GM19023 (cell line): ENCODE results near the gene CLEC16A.

Experiments used
- ATAC-seq: cut with Tn5 transposase; IDR thresholded peaks from one replicate; pipeline ENCODE4 v1.9.1; 2021; ENCODE audit warnings: mild to moderate bottlenecking, moderate library complexity; ENCODE audit not compliant: unreplicated experiment

The CLEC16A gene

DNA sequence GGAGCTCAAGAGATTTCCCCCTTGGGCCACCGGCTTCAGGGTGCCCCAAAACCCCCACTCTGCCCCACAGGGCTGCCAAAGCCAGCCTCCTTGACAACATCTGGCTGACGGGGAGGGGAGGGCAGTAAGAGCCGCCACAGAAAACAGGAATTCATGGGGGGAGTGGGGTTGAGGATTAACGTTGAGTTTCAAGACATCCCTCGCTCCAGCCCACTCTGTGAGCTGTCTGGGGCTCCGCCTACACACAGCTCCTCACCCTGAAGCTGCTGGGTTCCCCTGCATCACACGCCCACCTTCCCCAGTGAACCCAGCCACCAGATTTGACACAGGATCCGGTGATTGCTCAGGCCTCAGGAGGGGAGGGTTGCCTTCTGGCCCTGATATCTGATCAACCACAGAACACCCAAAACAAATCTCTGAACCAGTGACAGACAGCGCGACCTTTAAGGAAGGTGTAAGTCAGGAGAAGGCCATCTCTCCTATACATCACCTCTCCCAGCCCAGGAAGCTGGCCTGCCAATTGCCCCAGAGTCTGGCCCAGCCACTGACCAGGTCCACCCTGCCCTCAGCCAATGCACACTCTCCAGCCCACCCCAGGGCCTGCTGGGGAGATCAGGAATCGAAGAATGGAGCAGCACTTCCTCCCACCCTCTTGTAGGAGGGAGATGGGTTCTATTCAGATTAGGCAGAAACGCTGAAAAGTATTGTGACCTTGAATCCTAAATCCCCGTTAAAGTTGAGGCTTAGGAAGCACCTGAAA is 132.1 kb downstream of the CLEC16A start:
- ATAC-seq, result peak; percentile 64

DNA sequence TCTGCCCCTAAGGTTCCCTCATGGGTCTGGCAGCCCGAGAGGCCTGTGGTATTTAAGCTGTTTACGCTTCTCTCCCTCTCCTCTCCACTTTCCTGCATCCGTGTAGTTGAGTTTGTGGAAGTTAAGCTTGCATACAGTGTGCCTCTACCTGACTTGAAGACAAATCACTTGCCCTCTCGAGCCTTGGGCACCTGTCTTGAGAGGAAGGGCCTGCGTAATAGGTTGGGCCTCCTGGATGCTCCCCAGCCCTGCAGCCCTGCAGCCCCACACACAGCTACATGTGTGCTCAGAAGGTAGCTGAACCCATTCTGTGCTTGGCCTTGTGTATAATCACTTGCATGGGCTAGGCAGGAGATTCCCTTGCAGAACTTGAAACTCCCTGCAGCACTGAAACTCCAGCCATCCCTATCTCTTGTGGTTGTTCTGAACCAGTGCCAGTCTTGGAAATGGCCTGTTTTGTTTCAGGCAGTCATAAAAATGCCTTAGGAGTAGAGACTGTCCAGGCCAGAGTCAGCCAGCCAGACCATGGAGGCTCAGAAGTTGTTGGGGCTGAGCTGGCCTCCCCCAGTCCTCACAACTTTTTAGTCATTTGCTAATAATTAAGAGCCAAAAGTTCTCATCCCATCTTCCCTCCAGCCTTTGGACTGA is 134.6 kb downstream of the CLEC16A start:
- ATAC-seq, result no peak

DNA sequence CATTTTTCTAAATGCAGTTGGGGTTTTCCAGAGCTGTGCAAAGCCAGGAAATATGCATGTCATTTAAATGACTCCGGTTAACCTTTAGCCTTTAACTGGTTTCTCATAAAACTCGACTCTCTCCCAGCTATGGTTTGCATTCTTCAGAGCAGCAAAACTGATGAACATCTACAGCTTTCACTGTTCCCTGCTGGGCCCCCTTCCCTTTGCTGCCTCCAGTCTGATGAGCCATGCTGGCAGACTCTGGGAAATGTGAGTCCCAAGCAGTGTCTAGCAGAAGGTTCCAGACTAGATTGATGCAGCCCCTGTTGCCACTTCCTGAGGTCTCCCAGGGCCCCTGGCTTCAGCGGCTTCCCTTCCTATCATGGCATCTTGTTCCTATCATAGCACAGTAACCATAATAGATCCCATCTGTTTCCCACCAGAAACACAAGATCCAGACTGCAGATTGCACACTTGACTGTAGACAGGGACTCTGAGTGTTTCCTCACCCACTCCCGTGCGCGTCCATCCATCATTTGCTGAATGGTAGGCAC is 135.4 kb downstream of the CLEC16A start:
- no peak for ATAC-seq

DNA sequence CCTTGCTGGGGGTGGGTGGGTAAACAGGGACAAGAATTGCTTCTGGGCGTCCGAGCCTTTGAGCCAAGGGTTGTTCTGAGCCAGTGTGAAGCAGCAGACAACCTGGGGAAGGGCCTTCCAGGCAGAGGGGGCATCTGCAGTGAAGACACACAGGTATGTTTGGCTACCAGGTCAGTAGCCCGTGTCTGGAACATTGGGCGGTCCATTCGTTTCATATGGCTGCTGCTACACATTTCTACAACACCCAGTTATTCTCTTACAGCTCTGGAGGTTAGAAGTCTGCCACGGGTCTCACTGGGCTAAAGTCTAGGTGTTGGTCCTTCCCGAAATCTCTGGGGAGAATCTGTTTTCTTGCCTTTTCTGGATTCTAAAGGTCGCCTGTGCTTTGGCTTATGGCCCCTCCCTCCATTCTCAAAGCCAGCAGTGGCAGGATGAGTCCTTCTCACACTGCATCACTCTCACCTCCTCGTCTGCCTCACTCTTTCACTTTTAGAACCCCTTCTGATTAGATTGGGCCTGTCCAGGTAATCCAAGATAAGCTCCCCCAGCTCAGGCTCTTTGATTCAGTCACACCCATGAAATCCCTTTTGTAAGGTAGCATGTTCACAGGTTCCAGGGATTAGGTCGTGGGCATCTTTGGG is 136.1 kb downstream of the CLEC16A start:
- ATAC-seq, result no peak

DNA sequence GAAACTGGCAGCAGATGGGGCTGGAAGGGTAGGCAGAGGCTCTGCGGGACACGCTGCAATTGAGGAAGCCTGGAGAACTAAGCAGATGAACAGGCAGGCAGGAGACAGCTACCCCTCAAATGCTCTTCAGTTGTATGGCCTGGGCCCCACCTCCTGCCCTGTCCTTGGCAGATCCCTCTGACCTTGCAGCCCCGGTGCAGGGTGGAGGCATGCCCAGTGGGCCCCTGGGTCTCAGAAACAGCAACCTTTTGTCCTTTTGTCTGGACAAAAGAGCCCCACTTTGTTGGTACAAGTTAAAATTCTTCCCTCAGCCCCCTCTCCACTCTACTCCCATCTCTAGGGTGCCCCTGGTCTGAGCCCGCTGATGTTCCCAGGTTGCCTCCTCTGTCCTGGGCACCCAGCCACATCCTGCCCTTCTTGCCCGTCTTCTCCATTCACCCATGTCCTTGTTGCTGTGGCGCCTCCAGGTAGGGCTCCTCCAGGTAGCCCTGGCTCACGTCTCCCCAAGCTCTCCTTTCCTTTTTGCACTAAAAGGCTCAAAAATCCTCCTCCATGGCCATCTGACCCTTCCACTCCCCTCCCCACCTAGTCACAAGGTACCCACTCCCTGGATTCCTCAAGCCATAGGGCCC is 136.8 kb downstream of the CLEC16A start:
- no peak for ATAC-seq

DNA sequence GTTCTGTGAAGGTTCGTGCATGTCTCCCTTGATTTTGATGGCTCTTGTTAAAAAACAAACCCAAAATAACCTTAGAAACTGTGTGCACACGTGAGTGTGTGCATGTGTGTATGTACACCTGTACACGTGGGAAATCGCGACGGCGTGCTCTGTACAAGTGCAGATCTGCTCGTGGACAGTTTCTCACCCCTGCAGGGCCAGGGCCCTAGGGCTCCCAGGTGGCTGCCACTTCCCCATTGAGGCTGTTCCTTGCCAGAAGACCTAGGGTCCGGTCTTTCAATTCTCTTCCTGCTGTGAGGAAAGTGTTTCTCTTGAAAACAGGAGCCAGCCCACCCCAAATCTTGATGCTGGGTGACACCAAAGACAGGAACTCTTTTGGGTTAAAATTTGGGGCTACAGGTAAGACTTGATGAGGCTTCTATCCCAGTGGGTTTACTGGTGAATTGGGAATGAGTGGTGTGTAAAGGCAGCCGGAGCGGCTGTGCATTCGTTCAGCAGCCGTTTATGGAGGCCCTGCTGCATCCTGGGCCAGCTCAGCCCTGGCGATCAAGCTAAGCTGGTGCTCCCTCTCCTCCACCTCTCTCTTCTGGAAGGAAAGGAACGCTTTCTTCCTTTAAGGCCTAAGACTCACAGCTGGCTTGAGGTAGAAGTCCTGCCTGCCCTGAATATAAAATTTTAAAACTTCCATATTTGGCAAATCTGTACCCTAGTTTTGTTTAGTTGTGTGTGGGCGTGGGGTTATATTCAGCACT is 137.9 kb downstream of the CLEC16A start:
- no peak for ATAC-seq

DNA sequence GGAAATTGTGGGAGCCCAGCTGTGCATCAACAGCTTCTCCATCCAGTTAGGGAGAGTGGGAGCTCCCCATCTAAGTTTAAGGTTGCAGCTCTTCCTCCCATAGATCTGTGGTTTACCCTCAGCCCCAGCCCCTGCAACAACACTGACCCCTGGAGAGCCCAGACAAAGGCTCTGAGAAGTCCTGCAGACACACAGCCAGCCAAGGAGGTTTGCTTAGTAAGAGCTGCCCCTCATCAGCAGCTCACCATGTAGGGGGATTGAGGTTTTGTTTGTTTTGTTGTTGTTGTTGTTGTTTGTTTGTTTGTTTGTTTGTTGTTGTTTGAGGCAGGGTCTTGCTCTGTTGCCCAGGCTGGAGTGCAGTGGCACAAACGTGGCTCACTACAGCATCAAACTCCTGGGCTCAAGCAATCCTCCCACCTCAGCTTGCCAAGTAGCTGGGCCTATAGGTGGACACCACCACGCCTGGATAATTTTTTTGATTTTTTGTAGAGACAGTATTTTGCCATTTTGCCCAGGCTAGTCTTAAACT is 138.6 kb downstream of the CLEC16A start:
- no peak for ATAC-seq

DNA sequence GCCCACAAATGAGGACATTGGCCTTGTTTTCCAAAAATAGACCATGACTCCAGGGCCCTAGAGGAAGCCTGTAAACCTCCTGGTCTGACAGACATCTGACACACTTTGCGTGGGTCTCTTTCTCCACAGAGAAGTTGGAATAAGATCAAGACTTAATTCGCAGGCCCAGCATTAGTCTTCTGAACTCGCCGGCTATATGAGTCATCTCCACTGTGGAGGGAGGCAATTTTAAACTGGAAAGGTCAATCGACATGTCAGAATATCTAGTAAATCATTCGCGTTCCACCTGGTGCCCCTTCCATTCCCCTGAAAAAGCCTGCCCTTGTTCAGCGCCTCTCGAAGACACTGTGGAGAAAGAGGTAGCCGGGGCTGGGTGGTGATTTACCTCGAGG is 140.1 kb downstream of the CLEC16A start:
- ATAC-seq, result no peak

DNA sequence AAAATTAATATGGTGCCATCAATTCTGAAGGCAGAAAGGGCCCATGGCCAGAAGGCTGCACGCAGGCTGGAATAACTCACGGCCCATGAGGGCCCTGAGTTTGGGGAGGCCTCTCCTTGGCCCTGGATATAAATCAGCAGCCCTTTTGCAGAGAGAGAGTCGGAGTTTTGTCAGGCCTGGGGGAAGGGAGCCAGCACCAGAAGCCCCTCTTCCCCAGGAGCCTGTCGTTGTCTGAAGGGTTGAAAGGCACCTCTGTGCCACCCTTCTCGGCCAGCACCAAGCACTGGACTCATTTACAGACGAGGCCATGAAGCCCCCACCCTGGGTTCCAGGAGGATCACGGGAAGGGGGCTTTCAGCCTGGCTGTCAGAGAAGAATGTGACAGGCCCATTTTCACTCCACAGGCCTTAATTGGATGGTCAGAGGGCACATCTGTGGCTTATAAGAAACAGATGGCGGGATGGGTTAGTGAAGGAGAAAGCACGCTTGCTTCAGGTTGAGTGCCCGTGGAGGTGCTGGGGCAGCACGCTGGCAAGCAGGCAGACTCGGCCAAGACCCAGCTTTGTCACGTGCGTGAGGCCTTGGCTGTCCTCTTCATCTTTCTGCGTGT is 140.6 kb downstream of the CLEC16A start:
- ATAC-seq, result no peak

DNA sequence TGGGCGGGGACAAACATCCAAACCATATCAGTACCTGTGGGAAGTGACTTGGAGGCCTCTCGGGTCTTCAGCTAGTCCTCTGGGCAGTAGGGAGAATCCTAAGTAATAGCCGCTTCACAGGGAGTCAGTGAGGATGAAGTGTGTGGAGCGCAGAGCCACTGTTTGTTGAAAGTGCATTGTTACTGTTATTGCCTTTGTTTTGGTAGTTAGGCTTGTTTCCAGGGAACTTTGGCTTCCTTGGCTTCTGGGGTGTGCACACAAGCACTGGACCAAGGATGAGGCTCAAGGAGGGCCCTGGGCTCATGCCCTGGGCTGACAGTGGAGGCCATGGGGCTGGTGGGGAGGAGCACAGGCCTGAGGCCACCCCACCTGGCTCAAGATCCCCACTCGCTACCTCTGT is 141.6 kb downstream of the CLEC16A start:
- no peak for ATAC-seq

DNA sequence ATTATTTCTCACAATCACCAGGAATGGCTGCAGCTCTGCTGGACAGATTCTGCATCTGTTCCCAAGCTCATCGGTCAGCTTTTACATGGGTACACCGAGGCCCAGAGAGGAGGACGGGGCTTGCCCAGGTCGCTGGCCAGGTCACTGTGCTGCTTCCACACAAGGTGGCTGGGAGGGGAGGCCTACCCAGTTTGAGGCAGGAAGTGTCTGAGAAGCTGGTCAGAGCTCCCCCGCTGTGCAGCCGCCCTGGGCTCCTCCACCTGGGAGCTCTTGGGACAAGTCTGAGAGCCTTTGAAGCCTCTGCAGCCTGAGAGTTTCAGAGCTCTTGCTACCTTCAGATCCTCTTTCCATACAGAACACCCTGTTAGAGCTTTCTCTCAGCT is 143.3 kb downstream of the CLEC16A start:
- no peak for ATAC-seq

DNA sequence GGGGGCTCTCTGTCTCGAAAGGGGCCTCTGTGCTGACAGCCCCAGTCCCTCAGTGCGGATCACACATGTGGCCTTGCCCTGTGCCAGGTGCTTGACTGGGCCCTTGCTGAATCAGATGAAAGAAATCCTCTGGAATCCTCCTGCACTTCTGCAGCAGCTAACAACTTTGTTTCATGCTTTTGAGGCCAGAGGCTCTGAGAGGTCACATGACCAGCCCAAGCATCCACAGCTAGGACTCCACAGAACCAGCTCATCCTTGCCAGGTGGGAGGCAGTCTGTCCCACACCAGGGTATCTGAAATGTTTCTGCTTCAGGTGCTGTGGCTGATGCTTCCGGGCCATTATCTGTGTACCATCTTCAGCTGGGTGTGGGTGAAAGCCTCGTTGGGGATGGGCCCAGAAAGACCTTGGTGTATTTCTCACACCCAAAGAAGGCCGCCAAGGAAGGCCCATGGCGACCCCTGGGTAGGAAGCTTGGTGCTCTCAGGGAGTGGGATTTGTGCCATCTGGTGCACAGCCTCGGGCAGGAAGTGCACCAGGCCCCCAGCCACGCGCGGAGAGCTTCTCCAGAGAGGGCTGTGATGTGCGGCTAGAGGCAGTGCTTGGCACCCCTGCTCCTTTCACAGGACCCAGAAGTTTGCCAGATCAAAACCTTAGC is 143.8 kb downstream of the CLEC16A start:
- no peak for ATAC-seq

DNA sequence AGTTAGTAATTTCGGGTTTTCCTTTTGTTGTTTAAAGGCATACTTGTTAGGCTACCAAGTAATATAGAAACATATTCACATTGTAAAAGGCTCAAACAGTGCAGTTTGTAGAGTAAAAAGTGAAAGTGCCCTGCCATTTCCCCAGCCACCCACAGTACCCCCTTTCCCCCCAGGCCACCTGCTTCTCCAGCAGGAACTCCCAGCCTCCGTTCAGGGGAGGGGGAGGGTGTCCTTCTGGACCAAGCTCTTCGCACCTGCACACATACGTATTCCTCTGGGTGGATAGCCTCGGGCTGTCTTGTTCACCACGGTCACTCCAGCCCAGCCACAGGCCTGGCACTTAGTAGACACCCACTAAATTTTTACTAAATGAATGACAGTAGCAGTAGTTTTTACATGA is 144.5 kb downstream of the CLEC16A start:
- no peak for ATAC-seq

DNA sequence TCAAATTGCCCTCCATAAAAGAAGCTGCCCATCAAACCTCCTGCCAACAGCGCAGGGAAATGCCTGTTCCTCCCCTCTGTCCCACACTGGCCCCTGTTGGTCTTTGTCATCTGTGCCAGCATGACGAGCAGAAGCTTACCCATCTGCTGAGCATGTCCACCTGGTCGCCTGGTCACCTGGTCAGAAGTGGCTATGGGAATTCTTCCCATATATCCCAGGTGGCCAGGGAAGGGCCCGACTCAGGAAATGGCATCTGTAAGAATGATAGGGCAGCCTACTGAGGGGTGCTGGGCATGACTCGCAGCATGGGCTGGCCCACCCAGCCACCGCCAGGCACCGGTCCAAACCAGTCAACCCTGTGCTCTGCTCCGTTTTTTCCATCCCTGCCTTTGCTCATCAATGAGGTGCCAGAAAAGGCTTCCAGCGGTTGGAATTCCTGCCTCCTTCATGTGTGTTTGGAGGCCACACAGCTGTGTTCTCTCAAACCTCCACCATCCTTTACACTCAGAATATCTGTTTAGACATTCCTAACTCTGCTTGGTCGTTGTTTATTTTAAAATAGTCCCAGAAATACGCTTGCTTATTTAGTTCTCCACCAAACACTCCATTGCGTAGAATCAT is 145.2 kb downstream of the CLEC16A start:
- ATAC-seq, result no peak

DNA sequence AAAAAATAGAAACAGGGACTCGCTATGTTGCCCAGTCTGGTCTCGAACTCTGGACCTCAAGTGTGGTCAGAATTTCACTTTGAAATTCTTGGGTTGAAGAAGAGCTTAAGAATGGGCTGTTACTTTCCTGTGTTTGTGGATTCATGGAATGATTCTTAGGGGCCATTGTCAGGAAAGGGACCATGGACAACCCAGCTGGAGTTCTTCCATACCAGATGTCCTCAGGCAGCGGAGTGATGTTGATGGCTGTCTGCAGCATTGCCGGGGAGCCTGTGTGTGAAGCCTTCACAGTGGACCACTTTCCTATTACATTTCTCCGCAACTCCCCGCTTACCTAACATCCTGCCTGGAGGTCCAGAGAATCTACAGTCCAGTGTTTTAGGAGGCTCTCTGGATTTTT is 145.9 kb downstream of the CLEC16A start:
- ATAC-seq, result no peak

DNA sequence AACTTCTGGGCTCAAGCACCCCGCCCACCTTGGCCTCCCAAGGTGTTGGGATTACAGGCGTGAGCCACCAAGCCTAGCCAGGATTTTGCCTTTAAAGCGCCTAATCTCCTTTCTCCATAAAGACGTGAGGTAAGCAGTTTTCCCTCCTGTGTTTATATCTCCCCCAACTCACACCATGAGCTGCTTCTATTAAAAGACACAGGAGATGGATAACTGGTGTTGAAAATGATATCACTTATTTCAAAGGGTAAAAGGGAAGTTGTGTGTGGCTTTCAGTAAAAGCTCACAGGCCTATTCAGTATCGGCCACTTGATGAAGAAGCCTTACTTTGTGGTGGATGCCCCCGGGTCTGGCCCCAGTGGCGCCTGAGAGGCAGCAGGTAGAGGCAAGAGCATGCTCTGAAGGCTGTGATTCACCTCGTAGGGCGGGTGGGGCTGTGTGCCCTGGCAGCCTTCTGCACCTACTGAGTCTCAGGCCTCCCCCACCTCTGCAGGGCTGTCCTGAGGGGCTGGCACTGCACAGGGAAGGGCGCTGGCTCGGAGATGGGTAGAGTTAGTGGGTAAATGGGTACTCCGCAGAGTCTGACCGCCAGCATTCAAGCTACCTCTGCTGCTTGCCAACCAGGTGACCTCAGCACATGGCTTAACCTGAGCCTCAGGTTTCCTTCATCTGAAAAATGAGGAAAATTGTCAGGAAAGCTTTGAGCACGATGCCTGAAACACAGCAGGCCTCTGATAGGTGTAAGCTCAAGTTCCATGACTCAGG is 146.8 kb downstream of the CLEC16A start:
- ATAC-seq, result no peak

DNA sequence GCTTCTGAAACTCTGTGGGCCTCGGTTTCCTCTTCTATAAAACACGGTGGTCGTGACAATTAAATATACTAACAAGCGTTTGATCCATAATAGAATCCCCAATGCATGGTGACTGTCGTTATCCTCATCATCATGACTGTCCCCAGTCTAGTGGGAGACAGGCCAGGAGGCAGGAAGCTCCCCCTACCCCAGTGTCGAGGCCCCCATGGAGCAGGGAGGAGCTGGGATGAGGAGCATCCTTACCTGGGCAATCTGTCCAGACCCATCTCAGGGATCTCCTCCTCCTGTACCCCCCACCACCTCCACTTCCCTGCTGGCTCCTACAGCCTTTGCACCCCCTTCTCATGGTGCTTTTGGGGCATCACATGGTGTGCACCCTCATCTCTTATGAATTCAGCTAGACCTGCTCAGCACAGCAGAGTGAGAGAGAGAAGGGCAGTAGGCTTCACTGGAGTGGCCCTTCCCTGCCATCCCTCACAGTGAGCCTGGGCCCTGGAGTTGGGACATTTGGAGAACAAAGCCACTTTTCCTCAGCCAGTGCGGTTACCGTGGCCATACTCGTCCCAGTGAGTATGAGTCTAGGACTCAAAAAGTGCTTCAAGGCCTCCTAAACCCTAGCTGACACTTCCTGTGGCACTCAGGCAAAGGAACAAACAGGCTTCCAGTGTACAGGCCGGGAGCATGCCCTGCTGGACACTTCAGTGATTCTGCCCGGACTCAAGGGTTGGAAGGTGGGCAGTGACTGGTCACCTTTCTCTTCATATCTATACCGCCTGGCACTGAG is 148.6 kb downstream of the CLEC16A start:
- ATAC-seq, result no peak
